HepG2 (cell line): ENCODE measurements around the gene C6orf132. TPM values are rescaled to one million over a fixed set of nuclear protein-coding genes. Genes with fewer than 3 reads are reported as not detected.

Source experiments
- RAD21 ChIP-seq: fragments of 450-650 bp; formaldehyde crosslinking; IDR thresholded peaks from 2 replicates; pipeline ENCODE4 v1.5.0; 2020; ENCODE audit warnings: mild to moderate bottlenecking
- SATB2 ChIP-seq: sonication (generic); formaldehyde crosslinking; IDR thresholded peaks from 2 replicates; pipeline ENCODE4 v1.5.0; 2020; ENCODE audit warnings: missing genetic modification reagents
- THYN1 ChIP-seq: sonication (generic); formaldehyde crosslinking; IDR thresholded peaks from 2 replicates; pipeline ENCODE4 v1.8.1; 2023; ENCODE audit warnings: low read depth, mild to moderate bottlenecking, moderate library complexity, missing genetic modification reagents, borderline replicate concordance
- ZBED4 ChIP-seq: sonication (generic); formaldehyde crosslinking; IDR thresholded peaks from 2 replicates; pipeline ENCODE4 v1.4.0; 2020; ENCODE audit warnings: missing genetic modification reagents, borderline replicate concordance
- ZNF512 ChIP-seq: sonication (generic); formaldehyde crosslinking; IDR thresholded peaks from 2 replicates; pipeline ENCODE4 v1.4.0; 2020; ENCODE audit warnings: mild to moderate bottlenecking, missing genetic modification reagents
- ZNF530 ChIP-seq: sonication (generic); formaldehyde crosslinking; IDR thresholded peaks from 2 replicates; pipeline ENCODE4 v1.5.0; 2020; ENCODE audit warnings: low read depth, mild to moderate bottlenecking, missing genetic modification reagents
- ZNF576 ChIP-seq: sonication (generic); formaldehyde crosslinking; IDR thresholded peaks from 2 replicates; pipeline ENCODE4 v1.4.0; 2020; ENCODE audit warnings: mild to moderate bottlenecking, missing genetic modification reagents
- polyA plus RNA-seq, 8 experiments: library from polyadenylated mRNA; depleted of rRNA in 3 of 8; stranded (reverse) in 7 of 8; unstranded in 1 of 8; fragments of >200 nt; fragmentation: Illumina TruSeq in 4 of 8; extraction: Trizol in 4 of 8; gene quantifications; 2 replicates each; pipeline versions ENCODE4 v1.2.1 to v1.2.3, GENCODE V29; 2011 to 2016; ENCODE audit warnings: low read depth in 4 of 8, missing spikeins in 1 of 8, mixed read lengths in 1 of 8; ENCODE audit not compliant: insufficient read depth in 1 of 8
- total RNA-seq, 5 experiments: library from RNA; depleted of rRNA; stranded (reverse); fragments of >200 nt; fragmentation: Illumina TruSeq; extraction: Trizol; gene quantifications; 2 replicates each; pipeline ENCODE4 v1.2.3, GENCODE V29; 2016; ENCODE audit warnings: low read depth in 1 of 5
- TF ChIP-seq, protein P1 (sequence below): sonication (generic); formaldehyde crosslinking; IDR thresholded peaks from 2 replicates; pipeline ENCODE4 v1.9.0; 2022; ENCODE audit warnings: low read depth, missing genetic modification reagents
- TF ChIP-seq, protein P2 (sequence below): sonication (generic); formaldehyde crosslinking; IDR thresholded peaks from 2 replicates; pipeline ENCODE4 v1.4.0; 2020; ENCODE audit warnings: missing genetic modification reagents; ENCODE audit errors: not compliant biosample characterization
- TF ChIP-seq, protein P3 (sequence below): sonication (generic); formaldehyde crosslinking; IDR thresholded peaks from 2 replicates; pipeline ENCODE4 v1.8.0; 2022; ENCODE audit warnings: mild to moderate bottlenecking, missing genetic modification reagents
- TF ChIP-seq, protein P4 (sequence below): sonication (generic); formaldehyde crosslinking; IDR thresholded peaks from 2 replicates; pipeline ENCODE4 v1.8.1; 2023; ENCODE audit warnings: mild to moderate bottlenecking, missing genetic modification reagents, borderline replicate concordance
- TF ChIP-seq, protein P5 (sequence below): sonication (generic); formaldehyde crosslinking; IDR thresholded peaks from 2 replicates; pipeline ENCODE4 v1.4.0; 2020; ENCODE audit warnings: missing genetic modification reagents, borderline replicate concordance

The C6orf132 gene
- total and polyA plus RNA-seq, 2 of the 13 experiments (the other 11 are each of a cell fraction or from before 2014, with no cell fraction given), result 0.78 to 3.0 TPM

DNA sequence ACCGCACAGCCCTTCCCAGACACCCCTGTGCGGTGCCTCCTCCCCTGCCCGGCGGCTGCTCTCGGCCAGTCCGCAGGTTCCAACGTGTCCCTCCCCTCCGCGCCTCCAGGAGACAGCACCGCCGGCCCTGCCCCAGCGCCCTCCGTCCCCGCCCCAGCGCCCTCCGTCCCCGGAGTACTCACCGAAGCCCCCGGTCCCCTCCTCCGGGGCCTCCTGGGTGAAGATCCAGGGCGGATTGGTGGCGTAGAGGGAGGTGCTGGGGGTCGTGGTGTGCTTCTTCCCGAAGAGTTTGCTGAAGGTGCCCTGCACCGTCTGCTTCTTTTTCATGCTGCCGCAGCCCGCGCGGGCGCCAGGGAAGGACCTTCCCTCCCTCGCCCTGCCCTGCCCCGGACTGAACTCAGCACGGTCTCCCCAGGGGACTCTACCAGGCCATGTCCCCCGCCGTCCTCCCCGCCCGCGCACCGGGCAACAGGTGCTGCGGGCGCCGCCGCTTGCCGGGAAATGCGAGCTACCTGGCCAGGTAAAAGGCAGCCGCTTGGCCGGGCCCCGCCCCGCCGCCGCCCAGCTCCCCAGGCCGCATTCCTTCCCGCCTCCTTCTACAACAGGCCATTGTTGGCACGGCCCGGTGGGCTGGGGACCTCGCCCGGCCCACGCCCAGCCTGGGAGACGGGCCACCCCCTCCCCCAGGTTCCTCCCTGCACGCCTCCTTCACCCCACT, at the start of gene C6orf132 (continued):
- TF ChIP-seq, protein P1, sequence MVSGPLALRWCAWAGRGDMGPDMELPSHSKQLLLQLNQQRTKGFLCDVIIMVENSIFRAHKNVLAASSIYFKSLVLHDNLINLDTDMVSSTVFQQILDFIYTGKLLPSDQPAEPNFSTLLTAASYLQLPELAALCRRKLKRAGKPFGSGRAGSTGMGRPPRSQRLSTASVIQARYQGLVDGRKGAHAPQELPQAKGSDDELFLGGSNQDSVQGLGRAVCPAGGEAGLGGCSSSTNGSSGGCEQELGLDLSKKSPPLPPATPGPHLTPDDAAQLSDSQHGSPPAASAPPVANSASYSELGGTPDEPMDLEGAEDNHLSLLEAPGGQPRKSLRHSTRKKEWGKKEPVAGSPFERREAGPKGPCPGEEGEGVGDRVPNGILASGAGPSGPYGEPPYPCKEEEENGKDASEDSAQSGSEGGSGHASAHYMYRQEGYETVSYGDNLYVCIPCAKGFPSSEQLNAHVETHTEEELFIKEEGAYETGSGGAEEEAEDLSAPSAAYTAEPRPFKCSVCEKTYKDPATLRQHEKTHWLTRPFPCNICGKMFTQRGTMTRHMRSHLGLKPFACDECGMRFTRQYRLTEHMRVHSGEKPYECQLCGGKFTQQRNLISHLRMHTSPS, result no peak
- TF ChIP-seq, protein P2, sequence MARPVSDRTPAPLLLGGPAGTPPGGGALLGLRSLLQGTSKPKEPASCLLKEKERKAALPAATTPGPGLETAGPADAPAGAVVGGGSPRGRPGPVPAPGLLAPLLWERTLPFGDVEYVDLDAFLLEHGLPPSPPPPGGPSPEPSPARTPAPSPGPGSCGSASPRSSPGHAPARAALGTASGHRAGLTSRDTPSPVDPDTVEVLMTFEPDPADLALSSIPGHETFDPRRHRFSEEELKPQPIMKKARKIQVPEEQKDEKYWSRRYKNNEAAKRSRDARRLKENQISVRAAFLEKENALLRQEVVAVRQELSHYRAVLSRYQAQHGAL (CRISPR knock-in tag), result no peak
- TF ChIP-seq SATB2 (CRISPR knock-in tag) (no peak), ZNF530 (no peak), ZNF576 (CRISPR knock-in tag) (no peak), ZBED4 (CRISPR knock-in tag) (no peak), THYN1 (CRISPR knock-in tag) (no peak), RAD21 (no peak), ZNF512 (CRISPR knock-in tag) (no peak)
- TF ChIP-seq, protein P3, sequence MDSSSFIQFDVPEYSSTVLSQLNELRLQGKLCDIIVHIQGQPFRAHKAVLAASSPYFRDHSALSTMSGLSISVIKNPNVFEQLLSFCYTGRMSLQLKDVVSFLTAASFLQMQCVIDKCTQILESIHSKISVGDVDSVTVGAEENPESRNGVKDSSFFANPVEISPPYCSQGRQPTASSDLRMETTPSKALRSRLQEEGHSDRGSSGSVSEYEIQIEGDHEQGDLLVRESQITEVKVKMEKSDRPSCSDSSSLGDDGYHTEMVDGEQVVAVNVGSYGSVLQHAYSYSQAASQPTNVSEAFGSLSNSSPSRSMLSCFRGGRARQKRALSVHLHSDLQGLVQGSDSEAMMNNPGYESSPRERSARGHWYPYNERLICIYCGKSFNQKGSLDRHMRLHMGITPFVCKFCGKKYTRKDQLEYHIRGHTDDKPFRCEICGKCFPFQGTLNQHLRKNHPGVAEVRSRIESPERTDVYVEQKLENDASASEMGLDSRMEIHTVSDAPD (CRISPR knock-in tag), result no peak
- TF ChIP-seq, protein P4, sequence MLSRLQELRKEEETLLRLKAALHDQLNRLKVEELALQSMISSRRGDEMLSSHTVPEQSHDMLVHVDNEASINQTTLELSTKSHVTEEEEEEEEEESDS, result no peak
- TF ChIP-seq, protein P5, sequence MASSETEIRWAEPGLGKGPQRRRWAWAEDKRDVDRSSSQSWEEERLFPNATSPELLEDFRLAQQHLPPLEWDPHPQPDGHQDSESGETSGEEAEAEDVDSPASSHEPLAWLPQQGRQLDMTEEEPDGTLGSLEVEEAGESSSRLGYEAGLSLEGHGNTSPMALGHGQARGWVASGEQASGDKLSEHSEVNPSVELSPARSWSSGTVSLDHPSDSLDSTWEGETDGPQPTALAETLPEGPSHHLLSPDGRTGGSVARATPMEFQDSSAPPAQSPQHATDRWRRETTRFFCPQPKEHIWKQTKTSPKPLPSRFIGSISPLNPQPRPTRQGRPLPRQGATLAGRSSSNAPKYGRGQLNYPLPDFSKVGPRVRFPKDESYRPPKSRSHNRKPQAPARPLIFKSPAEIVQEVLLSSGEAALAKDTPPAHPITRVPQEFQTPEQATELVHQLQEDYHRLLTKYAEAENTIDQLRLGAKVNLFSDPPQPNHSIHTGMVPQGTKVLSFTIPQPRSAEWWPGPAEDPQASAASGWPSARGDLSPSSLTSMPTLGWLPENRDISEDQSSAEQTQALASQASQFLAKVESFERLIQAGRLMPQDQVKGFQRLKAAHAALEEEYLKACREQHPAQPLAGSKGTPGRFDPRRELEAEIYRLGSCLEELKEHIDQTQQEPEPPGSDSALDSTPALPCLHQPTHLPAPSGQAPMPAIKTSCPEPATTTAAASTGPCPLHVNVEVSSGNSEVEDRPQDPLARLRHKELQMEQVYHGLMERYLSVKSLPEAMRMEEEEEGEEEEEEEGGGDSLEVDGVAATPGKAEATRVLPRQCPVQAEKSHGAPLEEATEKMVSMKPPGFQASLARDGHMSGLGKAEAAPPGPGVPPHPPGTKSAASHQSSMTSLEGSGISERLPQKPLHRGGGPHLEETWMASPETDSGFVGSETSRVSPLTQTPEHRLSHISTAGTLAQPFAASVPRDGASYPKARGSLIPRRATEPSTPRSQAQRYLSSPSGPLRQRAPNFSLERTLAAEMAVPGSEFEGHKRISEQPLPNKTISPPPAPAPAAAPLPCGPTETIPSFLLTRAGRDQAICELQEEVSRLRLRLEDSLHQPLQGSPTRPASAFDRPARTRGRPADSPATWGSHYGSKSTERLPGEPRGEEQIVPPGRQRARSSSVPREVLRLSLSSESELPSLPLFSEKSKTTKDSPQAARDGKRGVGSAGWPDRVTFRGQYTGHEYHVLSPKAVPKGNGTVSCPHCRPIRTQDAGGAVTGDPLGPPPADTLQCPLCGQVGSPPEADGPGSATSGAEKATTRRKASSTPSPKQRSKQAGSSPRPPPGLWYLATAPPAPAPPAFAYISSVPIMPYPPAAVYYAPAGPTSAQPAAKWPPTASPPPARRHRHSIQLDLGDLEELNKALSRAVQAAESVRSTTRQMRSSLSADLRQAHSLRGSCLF, result no peak
